Measurements from ENCODE around the gene PDE3B.
"Not testable (repeated sequence)": the region's sequence is repeated elsewhere in the genome, so short reads cannot be mapped to it uniquely, and the experiment has no call there.

GRCh38 chr11:14743667-14744066, 100.1 kb downstream of the PDE3B start:
- TF ChIP-seq POLR2A (IDR thresholded peaks at IDR 0.05; ENCODE audit: low read length); GATA1 (IDR thresholded peaks at IDR 0.05; ENCODE audit: low read depth, low read length): not testable (repeated sequence)
